Fibroblast of pulmonary artery (primary cell): Measurements from ENCODE around the gene XPNPEP1.

Experiments used
- DNase-seq: peaks from one replicate; pipeline ENCODE4 v3.0.0-alpha.2; 2010; ENCODE audit warnings: low read depth
- H3K4me3 ChIP-seq: replicated peaks from 2 replicates; pipeline ENCODE4 v1.5.1; 2011; ENCODE audit warnings: low read depth, mild to moderate bottlenecking, control low read depth, low read length, moderate library complexity
- TF ChIP-seq, protein P1 (sequence below): IDR thresholded peaks from 2 replicates; pipeline ENCODE4 v1.5.1; 2011; ENCODE audit warnings: mild to moderate bottlenecking, control low read depth, low read length, inconsistent platforms; ENCODE audit errors: missing control alignments

The XPNPEP1 gene

DNA sequence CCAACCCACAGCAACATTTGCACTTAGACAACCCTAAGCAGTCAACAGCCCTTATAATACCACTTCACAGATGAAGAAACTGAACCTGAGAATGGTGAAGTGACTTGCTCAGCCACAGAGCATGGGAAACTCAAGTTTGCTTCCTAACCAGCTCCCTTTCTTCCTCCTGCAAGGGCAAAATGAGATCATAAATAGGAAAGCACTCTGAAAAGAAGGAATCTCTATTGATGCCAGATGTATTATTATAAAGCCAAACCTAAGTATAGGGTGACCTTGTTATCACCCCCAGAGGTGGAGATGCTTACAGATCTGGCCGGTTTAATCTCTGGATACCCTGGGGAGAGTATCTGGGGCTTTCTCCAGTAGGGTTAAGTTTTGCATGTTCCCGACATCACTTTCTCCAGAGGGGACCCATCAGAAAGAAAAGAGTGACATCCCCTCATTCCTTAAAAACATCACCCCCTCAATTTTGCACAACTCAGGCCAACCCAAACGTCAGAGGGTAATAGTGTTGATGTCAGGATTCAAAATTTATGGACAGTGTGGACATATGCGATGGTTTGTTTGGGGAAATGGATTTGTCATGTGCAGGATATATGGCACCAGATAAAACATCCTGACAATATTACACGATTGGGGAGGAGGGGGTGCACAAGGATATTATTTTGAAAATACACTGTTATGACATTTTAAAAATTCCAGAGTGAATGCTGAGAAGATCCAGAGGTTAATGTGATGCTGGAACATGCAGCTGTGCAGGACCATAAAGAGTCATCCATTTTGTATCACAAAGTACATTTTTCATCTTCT, 24.0 kb upstream of the XPNPEP1 start:
- H3K4me3 ChIP-seq, result no peak overlapping the region
- TF ChIP-seq, protein P1, sequence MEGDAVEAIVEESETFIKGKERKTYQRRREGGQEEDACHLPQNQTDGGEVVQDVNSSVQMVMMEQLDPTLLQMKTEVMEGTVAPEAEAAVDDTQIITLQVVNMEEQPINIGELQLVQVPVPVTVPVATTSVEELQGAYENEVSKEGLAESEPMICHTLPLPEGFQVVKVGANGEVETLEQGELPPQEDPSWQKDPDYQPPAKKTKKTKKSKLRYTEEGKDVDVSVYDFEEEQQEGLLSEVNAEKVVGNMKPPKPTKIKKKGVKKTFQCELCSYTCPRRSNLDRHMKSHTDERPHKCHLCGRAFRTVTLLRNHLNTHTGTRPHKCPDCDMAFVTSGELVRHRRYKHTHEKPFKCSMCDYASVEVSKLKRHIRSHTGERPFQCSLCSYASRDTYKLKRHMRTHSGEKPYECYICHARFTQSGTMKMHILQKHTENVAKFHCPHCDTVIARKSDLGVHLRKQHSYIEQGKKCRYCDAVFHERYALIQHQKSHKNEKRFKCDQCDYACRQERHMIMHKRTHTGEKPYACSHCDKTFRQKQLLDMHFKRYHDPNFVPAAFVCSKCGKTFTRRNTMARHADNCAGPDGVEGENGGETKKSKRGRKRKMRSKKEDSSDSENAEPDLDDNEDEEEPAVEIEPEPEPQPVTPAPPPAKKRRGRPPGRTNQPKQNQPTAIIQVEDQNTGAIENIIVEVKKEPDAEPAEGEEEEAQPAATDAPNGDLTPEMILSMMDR, result no peak
- DNase-seq, result no peak

DNA sequence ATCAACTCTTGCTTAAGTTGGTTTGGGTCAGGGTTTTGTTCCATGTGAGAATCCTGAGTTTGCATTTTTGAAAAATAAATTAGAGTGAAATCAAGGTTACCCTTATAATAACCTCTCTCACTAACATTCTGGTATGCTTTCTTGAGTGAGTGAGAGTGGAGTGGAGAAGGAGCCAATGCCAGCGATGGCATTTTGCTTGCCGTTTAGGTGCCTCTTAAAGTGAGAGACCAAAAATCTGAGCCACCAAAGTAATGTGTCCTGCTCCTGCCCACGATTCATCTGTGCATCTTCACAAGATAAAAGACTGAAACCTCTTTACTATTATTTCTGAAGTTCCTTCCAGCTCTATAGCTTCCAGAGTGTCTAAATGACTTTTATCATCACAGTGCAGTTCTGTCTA, 23.4 kb upstream of the XPNPEP1 start:
- TF ChIP-seq, protein P1, result no peak
- no peak overlapping the region for H3K4me3 ChIP-seq
- no peak for DNase-seq

DNA sequence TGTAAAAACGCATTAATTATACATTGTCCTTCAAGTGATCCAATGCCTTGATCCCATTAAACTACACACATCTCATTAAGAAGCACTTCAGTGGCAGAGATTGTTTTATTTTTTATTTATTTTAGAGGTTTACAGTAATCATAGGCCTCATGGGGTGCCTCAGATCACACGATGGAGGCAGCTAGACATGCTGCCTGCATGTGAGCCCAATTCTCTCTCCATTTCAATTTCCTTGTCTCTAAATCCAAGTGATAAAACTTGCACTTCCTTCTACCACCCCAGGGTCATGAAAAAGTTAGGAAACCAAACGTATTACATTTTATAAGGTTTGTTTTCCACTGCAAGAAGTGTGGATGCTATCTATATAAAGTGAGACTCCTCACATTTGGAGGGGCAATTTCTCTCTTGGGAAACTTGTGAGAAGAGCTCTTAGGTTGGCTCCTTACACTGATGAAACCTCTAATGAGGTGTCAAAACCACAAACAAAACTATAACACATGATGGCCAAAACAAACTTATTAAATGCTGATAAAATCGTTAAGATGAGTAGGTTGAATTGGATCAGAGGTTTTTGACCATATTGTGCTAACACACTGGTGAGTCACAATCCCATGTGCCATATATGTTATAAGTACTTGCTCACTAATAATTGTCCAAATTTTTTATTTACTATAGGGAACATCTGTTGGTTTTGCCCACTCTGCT, 22.3 kb upstream of the XPNPEP1 start:
- TF ChIP-seq, protein P1, result no peak
- H3K4me3 ChIP-seq, result no peak overlapping the region
- no peak for DNase-seq

DNA sequence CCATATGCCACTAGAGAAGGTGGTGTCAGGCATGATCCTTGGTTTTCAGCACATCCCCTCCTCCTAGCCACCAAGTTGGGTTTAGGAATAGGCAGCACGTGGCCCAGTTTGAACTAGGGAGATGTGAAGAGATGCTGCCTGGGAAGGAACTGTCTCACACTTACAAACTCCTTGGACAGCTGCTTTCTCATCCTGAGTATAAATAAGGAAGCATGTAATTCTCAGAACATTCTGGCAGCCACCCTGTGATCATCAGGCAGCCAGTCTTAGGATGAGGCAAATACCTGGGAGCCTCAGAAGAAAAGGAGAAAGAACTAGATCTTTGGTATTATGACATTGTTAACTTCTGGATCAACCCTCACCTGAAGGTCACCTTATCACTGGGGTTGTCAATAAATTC, 21.3 kb upstream of the XPNPEP1 start:
- TF ChIP-seq, protein P1, result no peak
- no peak for DNase-seq
- no peak overlapping the region for H3K4me3 ChIP-seq

DNA sequence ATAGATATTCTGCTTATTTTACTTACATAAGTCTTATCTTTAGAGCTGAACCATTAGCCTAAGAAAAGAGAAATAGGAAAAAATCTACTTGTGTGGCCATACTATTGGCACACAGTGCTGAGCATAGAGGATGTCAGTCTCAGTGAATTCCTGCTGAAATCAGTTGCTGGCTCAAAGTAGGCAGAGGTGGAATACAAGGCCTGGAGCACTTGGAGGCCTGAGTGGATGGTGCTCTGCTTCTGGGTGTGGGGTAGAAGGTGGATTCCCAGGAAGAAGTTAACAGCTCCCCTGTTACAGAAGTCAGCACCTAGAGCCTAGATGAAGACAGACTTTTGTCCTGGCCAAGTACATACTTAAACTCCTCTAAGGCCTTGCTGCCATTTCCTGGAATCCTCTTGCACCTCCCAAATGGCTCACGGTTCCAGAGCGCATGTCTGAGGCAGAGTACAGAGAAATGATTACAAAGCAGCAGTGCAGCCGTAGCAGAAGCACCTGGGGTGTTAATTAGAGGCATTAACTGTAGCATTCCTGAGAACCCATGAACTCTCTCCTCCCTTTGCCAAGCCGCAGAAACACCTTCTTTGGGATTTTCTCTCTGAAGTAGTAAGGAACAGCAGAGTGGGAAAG, 18.0 kb upstream of the XPNPEP1 start:
- TF ChIP-seq, protein P1, result no peak
- no peak overlapping the region for H3K4me3 ChIP-seq
- DNase-seq, result no peak

DNA sequence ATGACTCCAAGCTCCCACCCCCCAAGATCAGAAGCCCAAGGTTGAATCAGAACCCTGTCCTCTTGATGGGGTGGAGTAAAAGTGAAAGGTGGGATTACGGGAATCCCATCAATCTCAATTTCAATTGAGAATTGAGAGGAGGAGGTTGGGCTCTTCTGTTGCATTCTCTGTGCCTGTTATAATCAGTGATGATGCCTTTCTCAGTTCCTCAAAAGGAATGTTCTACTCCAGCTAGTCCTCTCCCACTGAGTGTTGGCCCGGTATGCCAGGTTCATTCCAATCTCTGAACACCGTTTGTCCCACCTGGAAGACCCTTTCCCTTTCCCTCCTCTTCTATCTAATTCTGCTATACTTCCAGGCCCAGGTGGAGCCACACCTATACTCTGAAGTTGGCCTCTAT, 17.2 kb upstream of the XPNPEP1 start:
- TF ChIP-seq, protein P1, result no peak

More for the DNA sequence above, 17.2 kb upstream of the XPNPEP1 start:
- no peak for DNase-seq
- no peak overlapping the region for H3K4me3 ChIP-seq
